SK-N-MC (cell line): ENCODE data around the gene RNF144A.

Source experiments
- EZH2 ChIP-seq: fragments of 200-600 bp; sonication (generic); IDR thresholded peaks from one replicate; pipeline ENCODE4 v1.6.1; 2017; ENCODE audit warnings: antibody characterized with exemption
- POLR2AphosphoS5 ChIP-seq: IDR thresholded peaks from 2 replicates; pipeline ENCODE4 v1.6.1; 2012; ENCODE audit warnings: mild to moderate bottlenecking, low read depth, low read length, borderline replicate concordance

- no peak for TF ChIP-seq POLR2AphosphoS5
- TF ChIP-seq EZH2, result no peak
These were observed 41.5 kb downstream of the RNF144A start for GRCh38 chr2:6958616-6959235.
